ENCODE results near the gene VENTX. TPM values are rescaled to one million over a fixed set of nuclear protein-coding genes. Genes with fewer than 3 reads are reported as not detected.

VENTX gene
- polyA plus RNA-seq, 4 donors: 0.10 to 0.34 (median 0.23) TPM

- DNase-seq (ENCODE audit: low read depth in 4 of 4, low spot score in 3 of 4): no peak
These were observed 42.9 kb downstream of the VENTX start for GRCh38 chr10:133280391-133281059.

DNA sequence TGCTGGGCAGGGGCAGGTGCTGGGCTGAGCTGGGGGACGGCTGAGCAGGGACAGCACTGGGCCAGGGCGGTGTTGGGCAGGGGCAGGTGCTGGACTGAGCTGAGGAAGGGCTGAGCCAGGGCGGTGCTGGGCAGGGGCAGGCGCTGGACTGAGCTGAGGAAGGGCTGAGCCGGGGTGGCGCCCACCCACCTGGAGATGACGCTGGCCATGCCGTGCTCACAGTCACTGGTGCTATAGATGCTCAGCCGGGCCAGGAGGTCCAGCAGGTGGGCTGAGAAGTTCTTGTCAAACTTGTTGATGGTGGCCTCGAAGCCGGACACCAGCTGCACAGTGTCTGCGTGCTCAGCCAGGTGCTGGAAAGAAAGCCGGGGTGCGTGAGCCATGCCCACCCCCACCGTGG lies 43.4 kb downstream of the VENTX start:
- DNase-seq (ENCODE audit: low read depth in 4 of 4, low spot score in 3 of 4): no peak

DNA sequence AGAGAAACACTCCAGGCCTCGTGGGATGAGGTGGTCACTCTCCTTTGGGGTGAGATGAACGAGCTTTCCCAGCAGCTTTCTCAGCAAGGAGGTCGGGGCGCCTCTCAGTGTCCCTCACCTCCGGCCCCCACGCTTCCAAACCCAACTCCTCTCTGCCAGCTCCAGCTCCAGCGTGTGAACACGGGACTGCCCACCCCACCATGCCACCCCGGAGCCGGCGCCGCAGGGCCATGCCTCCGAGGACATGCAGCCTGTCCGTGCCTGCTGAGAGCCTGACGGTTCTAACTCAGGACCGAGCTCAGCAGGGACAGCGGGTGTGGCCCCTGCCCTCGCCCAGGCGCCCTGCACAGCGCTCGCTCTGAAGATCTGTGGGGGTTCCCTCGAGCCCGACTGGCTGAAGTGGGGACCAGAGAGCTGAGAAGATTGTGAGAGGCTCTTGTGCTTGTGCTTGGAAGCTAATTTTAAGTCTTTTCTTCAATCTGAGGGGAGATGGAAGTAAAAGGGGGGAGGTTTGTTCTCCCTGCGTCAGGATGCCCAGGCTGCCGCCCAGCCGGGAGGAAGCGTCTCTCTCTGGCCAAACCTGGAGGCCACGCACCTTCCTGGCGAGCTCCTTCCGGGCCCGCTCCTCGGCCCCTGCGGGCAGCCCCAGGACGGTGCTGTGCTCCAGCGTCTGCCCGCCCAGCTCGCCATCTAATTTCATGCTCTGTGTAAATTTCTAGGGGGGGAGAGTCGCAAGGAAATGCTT lies 44.1 kb downstream of the VENTX start:
- no peak for DNase-seq (ENCODE audit: low read depth in 4 of 4, low spot score in 3 of 4)

- no peak for DNase-seq (ENCODE audit: low read depth in 4 of 4, low spot score in 3 of 4)
These were observed 45.3 kb downstream of the VENTX start for GRCh38 chr10:133282846-133283390.

DNA sequence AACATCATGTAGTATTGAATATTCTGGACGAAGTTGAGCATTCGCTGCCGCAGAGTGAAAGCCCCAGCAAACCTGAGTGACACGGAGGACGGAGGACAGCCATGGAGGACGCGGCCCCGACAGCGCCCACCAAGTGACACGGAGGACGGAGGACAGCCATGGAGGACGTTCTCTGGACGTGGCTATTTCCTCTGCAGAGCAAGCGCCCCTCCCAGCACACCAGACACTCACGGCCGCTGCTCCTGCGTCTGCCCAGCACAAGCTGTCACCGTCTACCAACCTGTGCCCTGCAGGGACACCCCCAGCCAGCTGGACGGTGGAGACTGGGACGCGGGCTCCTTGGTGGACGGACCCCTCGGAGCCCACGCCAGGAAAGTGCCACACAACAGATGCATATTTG lies 46.3 kb downstream of the VENTX start:
- no peak for DNase-seq (ENCODE audit: low read depth in 4 of 4, low spot score in 3 of 4)

- DNase-seq (ENCODE audit: low read depth in 4 of 4, low spot score in 3 of 4): no peak
These were observed 47.6 kb downstream of the VENTX start for GRCh38 chr10:133285217-133285616.

- no peak for DNase-seq (ENCODE audit: low read depth in 4 of 4, low spot score in 3 of 4)
These were observed 48.7 kb downstream of the VENTX start for GRCh38 chr10:133286366-133286765.

DNA sequence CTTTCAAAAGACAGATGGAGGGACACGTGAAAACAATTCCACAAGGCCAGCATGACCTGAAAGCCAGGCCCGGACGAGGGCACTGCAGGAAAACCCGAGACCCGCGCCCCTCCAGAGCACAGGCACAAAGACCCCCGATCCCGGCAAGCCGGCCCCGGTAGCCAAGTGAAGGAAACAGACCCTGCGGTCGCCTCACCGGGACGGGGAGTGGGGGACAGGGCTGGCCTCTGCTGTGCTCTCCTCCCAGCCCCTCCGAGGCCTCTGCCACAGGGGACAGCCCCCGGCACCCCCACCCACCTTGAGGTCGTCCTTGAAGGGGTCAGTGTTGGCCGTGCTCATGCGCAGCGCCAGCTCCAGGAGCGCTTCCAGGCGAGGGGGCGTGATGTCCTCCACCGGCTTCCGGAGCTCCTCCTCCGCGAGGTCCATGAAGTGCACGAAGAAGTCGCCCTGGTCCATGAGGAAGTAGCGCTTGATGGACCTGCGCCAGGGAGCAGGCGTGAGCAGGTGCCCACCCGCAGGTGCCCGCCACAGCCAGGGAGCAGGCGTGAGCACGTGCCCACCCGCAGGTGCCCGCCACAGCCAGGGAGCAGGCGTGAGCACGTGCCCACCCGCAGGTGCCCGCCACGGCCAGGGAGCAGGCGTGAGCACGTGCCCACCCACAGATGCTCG lies 50.3 kb downstream of the VENTX start:
- DNase-seq (ENCODE audit: low read depth in 4 of 4, low spot score in 3 of 4): no peak

- no peak for DNase-seq (ENCODE audit: low read depth in 4 of 4, low spot score in 3 of 4)
These were observed 52.1 kb downstream of the VENTX start for GRCh38 chr10:133289761-133290160.

Other genes with a start within 250 kb of the VENTX start
- 1 to 10 TPM in 3 of 4 donors, under 1 TPM in 1; 0.57 to 1.6 (median 1.2) TPM for gene ADGRA1, start 149.9 kb upstream of the VENTX start, polyA plus RNA-seq (ENCODE audit: insufficient read length in 4 of 4)
- gene KNDC1, start 77.6 kb upstream of the VENTX start, polyA plus RNA-seq (ENCODE audit: insufficient read length in 4 of 4): 1 to 10 TPM; 2.5 to 10.0 (median 6.9) TPM
- under 1 TPM in 1 of 4 donors, not detected in 3; 0.12 TPM for gene UTF1, start 7.6 kb upstream of the VENTX start, polyA plus RNA-seq (ENCODE audit: insufficient read length in 4 of 4)
- 1 to 10 TPM in 3 of 4 donors, under 1 TPM in 1; 0.99 to 5.0 (median 2.1) TPM for gene ADAM8, start 39.0 kb downstream of the VENTX start, polyA plus RNA-seq (ENCODE audit: insufficient read length in 4 of 4)
- gene TUBGCP2, start 71.0 kb downstream of the VENTX start, polyA plus RNA-seq (ENCODE audit: insufficient read length in 4 of 4): 10 to 100 TPM; 45.5 to 81.2 (median 55.8) TPM
- gene ZNF511, start 71.1 kb downstream of the VENTX start, polyA plus RNA-seq (ENCODE audit: insufficient read length in 4 of 4): 10 to 100 TPM; 33.9 to 41.4 (median 38.0) TPM
- under 1 TPM in 2 of 4 donors, not detected in 2; 0.24 to 0.59 TPM for gene CALY, start 99.0 kb downstream of the VENTX start, polyA plus RNA-seq (ENCODE audit: insufficient read length in 4 of 4)
- gene PRAP1, start 109.5 kb downstream of the VENTX start, polyA plus RNA-seq (ENCODE audit: insufficient read length in 4 of 4): 1 to 10 TPM in 3 of 4 donors, under 1 TPM in 1; 0.41 to 7.5 (median 2.3) TPM
- 10 to 100 TPM; 10.8 to 25.1 (median 15.4) TPM for gene FUOM, start 120.2 kb downstream of the VENTX start, polyA plus RNA-seq (ENCODE audit: insufficient read length in 4 of 4)
- 100 to 1,000 TPM in 3 of 4 donors, 10 to 100 TPM in 1; 63.5 to 150 (median 134) TPM for gene ECHS1, start 135.5 kb downstream of the VENTX start, polyA plus RNA-seq (ENCODE audit: insufficient read length in 4 of 4)
- 1 to 10 TPM; 4.3 to 7.7 (median 4.4) TPM for gene PAOX, start 141.4 kb downstream of the VENTX start, polyA plus RNA-seq (ENCODE audit: insufficient read length in 4 of 4)
- 10 to 100 TPM; 55.4 to 94.7 (median 66.1) TPM for gene MTG1, start 156.3 kb downstream of the VENTX start, polyA plus RNA-seq (ENCODE audit: insufficient read length in 4 of 4)
- 1 to 10 TPM; 3.3 to 7.3 (median 3.8) TPM for gene SPRN, start 186.8 kb downstream of the VENTX start, polyA plus RNA-seq (ENCODE audit: insufficient read length in 4 of 4)
- 1 to 10 TPM in 3 of 4 donors, under 1 TPM in 1; 0.86 to 3.6 (median 2.1) TPM for gene SCART1, start 216.1 kb downstream of the VENTX start, polyA plus RNA-seq (ENCODE audit: insufficient read length in 4 of 4)

Data from left renal pelvis (tissue), 4 donors.